GM23248 (cell line): ENCODE results near the gene PHLDB2.

ENCODE experiments used
- EZH2 ChIP-seq: fragments of 200-600 bp; sonication (generic); IDR thresholded peaks from 2 replicates; pipeline ENCODE4 v1.6.1; 2018; ENCODE audit warnings: antibody characterized with exemption, mild to moderate bottlenecking; ENCODE audit not compliant: insufficient read depth, poor library complexity, severe bottlenecking
- EZH2phosphoT487 ChIP-seq: fragments of 200-600 bp; sonication (generic); IDR thresholded peaks from 2 replicates; pipeline ENCODE4 v1.6.1; 2018; ENCODE audit warnings: antibody characterized with exemption, moderate library complexity, mild to moderate bottlenecking, low read depth; ENCODE audit not compliant: insufficient read depth

GRCh38 chr3:111862974-111863373 lies 3.9 kb downstream of the PHLDB2 start:
- TF ChIP-seq EZH2, result no peak
- no peak for TF ChIP-seq EZH2phosphoT487
